ENCODE measurements around the gene MEIOSIN.

MEIOSIN gene

GRCh38 chr19:45773384-45773783, 40.1 kb downstream of the MEIOSIN start:
- TF ChIP-seq GATA1 (IDR thresholded peaks at IDR 0.05; ENCODE audit: low read depth, low read length) (no peak), POLR2A (IDR thresholded peaks at IDR 0.05; ENCODE audit: low read length) (no peak)
- DNase-seq: no peak

GRCh38 chr19:45774765-45775164, 41.5 kb downstream of the MEIOSIN start:
- no peak for DNase-seq
- no peak for TF ChIP-seq GATA1 (IDR thresholded peaks at IDR 0.05; ENCODE audit: low read depth, low read length)

GRCh38 chr19:45777395-45777961, 44.2 kb downstream of the MEIOSIN start:
- no peak for DNase-seq
- no peak for TF ChIP-seq POLR2A (IDR thresholded peaks at IDR 0.05; ENCODE audit: low read length)
- TF ChIP-seq GATA1 (IDR thresholded peaks at IDR 0.05; ENCODE audit: low read depth, low read length): no peak

- TF ChIP-seq GATA1 (IDR thresholded peaks at IDR 0.05; ENCODE audit: low read depth, low read length) (no peak), POLR2A (IDR thresholded peaks at IDR 0.05; ENCODE audit: low read length) (no peak)
- no peak for DNase-seq
Observed at GRCh38 chr19:45778010-45778661, 44.9 kb downstream of the MEIOSIN start.

GRCh38 chr19:45779231-45780145, 46.2 kb downstream of the MEIOSIN start:
- TF ChIP-seq POLR2A (IDR thresholded peaks at IDR 0.05; ENCODE audit: low read length) (peak; percentile 24), GATA1 (IDR thresholded peaks at IDR 0.05; ENCODE audit: low read depth, low read length) (no peak)
- peak; percentile 93 to 96 for DNase-seq

- TF ChIP-seq POLR2A (IDR thresholded peaks at IDR 0.05; ENCODE audit: low read length) (no peak), GATA1 (IDR thresholded peaks at IDR 0.05; ENCODE audit: low read depth, low read length) (no peak)
- DNase-seq: no peak
Observed at GRCh38 chr19:45780146-45780447, 46.9 kb downstream of the MEIOSIN start.

- no peak for DNase-seq
- TF ChIP-seq GATA1 (IDR thresholded peaks at IDR 0.05; ENCODE audit: low read depth, low read length) (no peak), POLR2A (IDR thresholded peaks at IDR 0.05; ENCODE audit: low read length) (no peak)
Observed at GRCh38 chr19:45780448-45781213, 47.4 kb downstream of the MEIOSIN start.

- peak in 1 of 2 experiments; percentile 37 for DNase-seq
- no peak for TF ChIP-seq POLR2A (IDR thresholded peaks at IDR 0.05; ENCODE audit: low read length)
- no peak for TF ChIP-seq GATA1 (IDR thresholded peaks at IDR 0.05; ENCODE audit: low read depth, low read length)
Observed at GRCh38 chr19:45781214-45782161, 48.2 kb downstream of the MEIOSIN start.

GRCh38 chr19:45782162-45782691, 49.0 kb downstream of the MEIOSIN start, which contains the start of gene DMPK:
Gene DMPK, minus strand, starts transcription at chr19:45782490. Its CDS starts 138 bp downstream, at chr19:45782352.
- TF ChIP-seq POLR2A (IDR thresholded peaks at IDR 0.05; ENCODE audit: low read length) (no peak), GATA1 (IDR thresholded peaks at IDR 0.05; ENCODE audit: low read depth, low read length) (no peak)
- peak in 1 of 2 experiments; percentile 27 for DNase-seq

GRCh38 chr19:45782820-45783785, 49.9 kb downstream of the MEIOSIN start:
- TF ChIP-seq GATA1 (IDR thresholded peaks at IDR 0.05; ENCODE audit: low read depth, low read length) (no peak), POLR2A (IDR thresholded peaks at IDR 0.05; ENCODE audit: low read length) (peak; percentile 25)
- DNase-seq: no peak

GRCh38 chr19:45784096-45784495, 50.9 kb downstream of the MEIOSIN start:
- DNase-seq: no peak

More at GRCh38 chr19:45784096-45784495, 50.9 kb downstream of the MEIOSIN start:
- TF ChIP-seq POLR2A (IDR thresholded peaks at IDR 0.05; ENCODE audit: low read length) (no peak), GATA1 (IDR thresholded peaks at IDR 0.05; ENCODE audit: low read depth, low read length) (no peak)
